Activated CD4-positive, CD25-positive, alpha-beta regulatory T cell treated with anti-CD3 and anti-CD28 coated beads, Interleukin-2, amount 50 U/mL, for 16 hours (primary cell): ENCODE measurements around the gene ZNF438.
"Not testable (repeated sequence)": the region's sequence is repeated elsewhere in the genome, so short reads cannot be mapped to it uniquely, and the experiment has no call there.

Experiments used
- DNase-seq: peaks from one replicate; pipeline ENCODE4 v3.0.0-alpha.2; 2020; ENCODE audit warnings: low read depth, low spot score

Gene ZNF438

GRCh38 chr10:31051703-31052102 lies 20.0 kb upstream of the ZNF438 start:
- no peak for DNase-seq

GRCh38 chr10:31042670-31043069 lies 11.0 kb upstream of the ZNF438 start:
- DNase-seq = no peak

GRCh38 chr10:31041011-31041410 lies 9.3 kb upstream of the ZNF438 start:
- no peak for DNase-seq

DNA sequence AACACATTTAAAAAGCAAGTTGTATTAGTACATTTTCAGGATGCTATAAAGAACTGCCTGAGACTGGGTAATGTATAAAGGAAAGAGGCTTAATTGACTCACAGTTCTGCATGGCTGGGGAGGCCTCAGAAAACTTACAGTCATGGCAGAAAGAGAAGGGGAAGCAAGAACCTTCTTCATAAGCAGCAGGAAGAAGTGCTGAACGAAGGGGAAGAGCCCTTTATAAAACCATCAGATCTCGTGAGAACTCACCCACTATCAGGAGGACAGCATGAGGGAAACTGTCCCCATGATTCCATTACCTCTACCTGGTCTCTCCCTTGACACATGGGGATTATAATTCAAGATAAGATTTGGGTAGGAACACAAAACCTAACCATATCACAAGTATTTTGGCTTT lies 7.3 kb upstream of the ZNF438 start:
- DNase-seq = not testable (repeated sequence)

DNA sequence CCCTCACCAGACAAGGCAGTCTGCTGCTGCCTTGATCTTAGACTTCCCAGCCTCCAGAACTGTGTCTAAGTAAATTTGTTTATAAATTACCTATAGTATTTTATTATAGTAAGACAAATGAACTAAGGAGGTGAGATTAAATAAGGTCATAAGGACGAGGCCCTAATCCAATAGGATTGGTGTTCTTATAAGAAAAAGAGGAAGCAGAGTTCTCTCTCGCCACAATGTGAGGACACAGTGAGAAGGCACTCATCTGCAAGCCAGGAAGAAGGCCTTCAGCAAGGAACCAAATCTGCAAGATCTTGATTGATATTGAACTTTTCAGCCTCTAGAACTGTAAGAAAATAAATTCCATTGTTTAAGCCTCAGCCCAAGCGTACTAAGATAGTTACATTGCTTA lies 6.1 kb upstream of the ZNF438 start:
- no peak for DNase-seq

DNA sequence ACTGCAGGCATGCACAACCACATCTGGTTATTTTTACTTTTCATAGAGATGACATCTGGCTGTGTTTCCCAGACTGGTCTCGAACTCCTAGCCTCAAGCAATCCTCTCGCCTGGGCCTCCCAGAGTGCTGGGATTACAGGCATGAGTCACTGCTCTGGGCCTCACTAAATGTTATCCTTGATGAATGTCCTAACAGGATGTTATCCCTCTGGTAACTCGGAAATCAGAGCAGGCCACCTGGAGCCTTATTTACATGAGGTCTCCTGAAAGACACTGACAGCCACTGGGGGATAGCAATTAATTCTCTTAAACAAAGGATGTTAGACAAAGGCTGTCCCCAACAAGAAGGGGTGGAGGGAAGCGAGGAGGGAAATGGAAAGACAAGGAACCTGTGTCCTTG lies 4.5 kb upstream of the ZNF438 start:
- DNase-seq = no peak

- DNase-seq = no peak
Measured at GRCh38 chr10:31035266-31035798, 3.7 kb upstream of the ZNF438 start.

GRCh38 chr10:31034098-31034909 lies 2.6 kb upstream of the ZNF438 start:
- no peak for DNase-seq

DNA sequence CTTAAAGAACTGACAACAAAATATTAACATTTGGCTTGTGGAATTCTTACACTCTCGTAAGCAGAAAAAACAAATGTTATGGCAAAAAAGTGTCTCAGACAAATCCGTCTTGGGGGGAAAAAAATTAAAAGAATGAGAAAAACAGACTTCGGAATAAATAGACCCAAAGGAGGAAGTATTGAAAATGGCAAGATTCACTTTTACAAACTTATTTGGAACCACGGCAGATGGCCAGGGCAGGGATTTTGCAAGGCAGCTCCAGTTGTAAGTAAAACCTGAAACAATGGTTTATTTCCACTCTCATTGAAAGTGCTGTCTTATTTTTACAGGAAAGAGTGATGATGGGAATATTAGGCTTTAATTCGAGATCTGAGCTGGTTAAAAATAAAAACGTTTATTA lies 1.5 kb upstream of the ZNF438 start:
- DNase-seq = no peak

GRCh38 chr10:31032258-31033132 lies 830 bp upstream of the ZNF438 start:
- peak; percentile 89 for DNase-seq

DNA sequence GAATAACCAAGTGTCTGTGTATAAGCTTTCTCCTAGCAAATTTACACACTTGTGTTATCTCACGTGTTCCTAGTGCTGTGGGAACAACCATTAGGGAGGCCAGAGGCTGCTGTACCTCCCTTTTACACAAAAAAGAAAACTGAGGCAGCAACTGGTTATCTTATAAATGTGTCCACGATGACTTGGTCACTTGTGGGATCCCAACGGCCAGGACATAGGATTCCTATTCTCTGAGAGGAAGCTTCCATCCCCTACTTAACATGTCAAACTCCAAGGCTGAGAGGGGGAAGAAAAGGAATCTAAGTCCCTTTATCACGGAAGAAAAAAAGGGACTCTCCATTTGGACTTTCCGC lies 484 bp downstream of the ZNF438 start:
- DNase-seq = no peak

- DNase-seq = no peak
Measured at GRCh38 chr10:31030800-31031199, 865 bp downstream of the ZNF438 start.

DNA sequence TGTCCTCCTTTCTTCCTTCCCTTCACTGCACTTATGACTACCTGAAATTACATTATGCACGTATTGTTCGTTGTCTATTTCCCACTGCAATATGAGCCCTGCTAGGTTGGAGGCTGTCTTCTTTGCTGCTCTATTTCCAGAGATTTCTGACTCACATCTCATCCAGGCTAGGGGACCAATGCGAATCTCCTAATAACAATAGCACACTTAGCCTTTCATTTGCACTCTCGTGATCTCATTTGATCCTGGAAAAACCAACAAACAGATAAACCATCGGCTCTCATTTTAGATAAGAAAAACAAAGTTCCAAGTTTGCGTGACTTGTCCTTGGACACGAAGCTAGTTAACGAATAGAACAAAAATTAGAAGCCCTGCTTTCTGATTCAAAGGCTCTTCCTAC lies 1.4 kb downstream of the ZNF438 start:
- DNase-seq = no peak

GRCh38 chr10:31028081-31028480 lies 3.6 kb downstream of the ZNF438 start:
- no peak for DNase-seq

DNA sequence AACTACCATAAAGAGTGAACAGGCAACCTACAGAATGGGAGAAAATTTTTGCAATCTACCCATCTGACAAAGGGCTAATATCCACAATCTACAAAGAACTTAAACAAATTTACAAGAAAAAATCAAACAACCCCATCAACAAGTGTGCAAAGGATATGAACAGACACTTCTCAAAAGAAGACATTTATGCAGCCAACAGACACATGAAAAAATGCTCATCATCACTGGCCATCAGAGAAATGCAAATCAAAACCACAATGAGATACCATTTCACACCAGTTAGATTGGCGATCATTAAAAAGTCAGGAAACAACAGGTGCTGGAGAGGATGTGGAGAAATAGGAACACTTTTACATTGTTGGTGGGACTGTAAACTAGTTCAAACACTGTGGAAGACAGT lies 5.4 kb downstream of the ZNF438 start:
- not testable (repeated sequence) for DNase-seq

GRCh38 chr10:31025142-31025541 lies 6.5 kb downstream of the ZNF438 start:
- no peak for DNase-seq

- DNase-seq = no peak
Measured at GRCh38 chr10:31023558-31023957, 8.1 kb downstream of the ZNF438 start.

DNA sequence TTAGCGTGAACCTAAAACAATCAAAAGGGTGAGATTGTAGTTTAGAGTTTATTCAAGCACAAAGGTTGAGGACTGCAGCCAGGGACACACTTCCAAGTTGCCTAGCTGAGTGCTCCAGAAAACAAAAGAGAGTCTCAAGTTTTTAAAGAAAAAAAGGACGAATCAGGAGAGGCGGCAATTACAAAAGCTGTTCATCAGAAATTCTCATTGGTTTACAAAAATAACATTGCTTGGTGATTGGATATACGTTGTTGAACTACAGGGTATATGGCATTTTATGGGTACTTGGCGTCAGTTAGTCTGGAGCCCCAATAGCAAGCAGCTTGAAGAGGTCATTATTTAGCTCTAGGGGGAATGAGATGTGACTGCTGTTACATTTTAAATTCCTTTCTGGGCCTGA lies 11.5 kb downstream of the ZNF438 start:
- no peak for DNase-seq

- DNase-seq = no peak
Measured at GRCh38 chr10:31018962-31019361, 12.7 kb downstream of the ZNF438 start.

GRCh38 chr10:31018356-31018750 lies 13.3 kb downstream of the ZNF438 start:
- no peak for DNase-seq

- DNase-seq = no peak
Measured at GRCh38 chr10:31017534-31018355, 13.9 kb downstream of the ZNF438 start.
